Loucy (cell line): ENCODE measurements around the gene SAMD14.

Experiments
- H2AFZ ChIP-seq: fragments of 200-600 bp; sonication (generic); 2 replicates; pipeline ENCODE4 v1.6.0; 2016; ENCODE audit warnings: antibody characterized with exemption, mild to moderate bottlenecking, low read length, moderate library complexity
- H3F3A ChIP-seq: fragments of 200-600 bp; 2 replicates; pipeline ENCODE4 v1.6.0; 2016; ENCODE audit warnings: antibody characterized with exemption, low read depth, mild to moderate bottlenecking
- H3K27me3 ChIP-seq: fragments of 200-600 bp; sonication (generic); 2 replicates; pipeline ENCODE4 v1.6.1; 2014; ENCODE audit warnings: low read length, mild to moderate bottlenecking; ENCODE audit not compliant: insufficient read depth, poor library complexity, severe bottlenecking
- H3K36me3 ChIP-seq: fragments of 200-600 bp; sonication (generic); 2 replicates; pipeline ENCODE4 v1.6.1; 2016; ENCODE audit warnings: low read length; ENCODE audit not compliant: insufficient read depth
- H3K4me1 ChIP-seq: fragments of 200-600 bp; sonication (generic); 2 replicates; pipeline ENCODE4 v1.5.1; 2014; ENCODE audit warnings: low read length, mild to moderate bottlenecking; ENCODE audit not compliant: insufficient read depth, poor library complexity, severe bottlenecking
- H3K4me2 ChIP-seq: fragments of 200-600 bp; sonication (generic); 2 replicates; pipeline ENCODE4 v1.6.0; 2014; ENCODE audit warnings: antibody characterized with exemption, low read length, low read depth, mild to moderate bottlenecking; ENCODE audit not compliant: poor library complexity, severe bottlenecking
- H3K4me3 ChIP-seq: fragments of 200-600 bp; sonication (generic); 2 replicates; pipeline ENCODE4 v1.5.1; 2014; ENCODE audit warnings: low read length, mild to moderate bottlenecking, mixed read lengths; ENCODE audit not compliant: poor library complexity, severe bottlenecking
- H3K79me2 ChIP-seq: fragments of 200-600 bp; sonication (generic); 2 replicates; pipeline ENCODE4 v1.6.1; 2014; ENCODE audit warnings: low read length; ENCODE audit not compliant: insufficient read depth
- H3K9ac ChIP-seq: fragments of 200-600 bp; sonication (generic); 2 replicates; pipeline ENCODE4 v1.6.0; 2014; ENCODE audit warnings: mild to moderate bottlenecking, low read depth, low read length, moderate library complexity; ENCODE audit not compliant: poor library complexity, severe bottlenecking
- H3K9me2 ChIP-seq: fragments of 200-600 bp; sonication (generic); replicated peaks from 2 replicates; pipeline ENCODE4 v1.6.1; 2016; ENCODE audit warnings: low read depth, low read length, mixed read lengths
- H3K9me3 ChIP-seq: fragments of 200-600 bp; sonication (generic); 2 replicates; pipeline ENCODE4 v1.6.1; 2014; ENCODE audit warnings: mild to moderate bottlenecking, antibody characterized with exemption, low read length, low read depth; ENCODE audit not compliant: insufficient read depth
- H4K20me1 ChIP-seq: fragments of 200-600 bp; sonication (generic); 2 replicates; pipeline ENCODE4 v1.6.0; 2014; ENCODE audit warnings: antibody characterized with exemption, low read length, mild to moderate bottlenecking; ENCODE audit not compliant: insufficient read depth, poor library complexity, severe bottlenecking
- CTCF ChIP-seq: fragments of 200-600 bp; sonication (generic); conservative IDR thresholded peaks from 2 replicates; pipeline ENCODE4 v1.5.1; 2014; ENCODE audit warnings: mild to moderate bottlenecking, antibody characterized with exemption, low read length
- EZH2phosphoT487 ChIP-seq: fragments of 200-600 bp; IDR thresholded peaks from 2 replicates; pipeline ENCODE4 v1.6.1; 2018; ENCODE audit warnings: antibody characterized with exemption, mild to moderate bottlenecking, moderate library complexity, borderline replicate concordance

SAMD14 gene

GRCh38 chr17:50094243-50094752, 35.7 kb downstream of the SAMD14 start:
- Histone ChIP-seq H3K9me3 (no peaks in the 10 kb centered on the region), H3K9ac (peak overlapping the region; percentile 61), H3K27me3 (no peaks in the 10 kb centered on the region), H3K9me2 (no peaks in the 10 kb centered on the region), H3K36me3 (no peaks in the 10 kb centered on the region), H2AFZ (peak overlapping the region; percentile 99), H3K4me1 (peaks cover 13% of the 10 kb centered on the region), H3K79me2 (peaks cover 12% of the 10 kb centered on the region; the same call in 1 of the 2 replicates), H3K4me2 (peak overlapping the region; percentile 96), H4K20me1 (no peaks in the 10 kb centered on the region), H3K4me3 (peak overlapping the region; percentile 83), H3F3A (no peaks in the 10 kb centered on the region)
- TF ChIP-seq EZH2phosphoT487 (no peak), CTCF (peak; percentile 83)

- H3K79me2 ChIP-seq = peaks cover 12% of the 10 kb centered on the region; the same call in 1 of the 2 replicates
- H3K4me3 ChIP-seq = no peak overlapping the region
- H4K20me1 ChIP-seq = no peaks in the 10 kb centered on the region
- no peak for TF ChIP-seq CTCF
- TF ChIP-seq EZH2phosphoT487 = no peak
- no peaks in the 10 kb centered on the region for H3K27me3 ChIP-seq
- no peaks in the 10 kb centered on the region for H3K9me3 ChIP-seq
- peaks cover 13% of the 10 kb centered on the region for H3K4me1 ChIP-seq
- H3F3A ChIP-seq = no peaks in the 10 kb centered on the region
- peak overlapping the region; percentile 99 for H2AFZ ChIP-seq
- H3K4me2 ChIP-seq = peak overlapping the region; percentile 96
- no peaks in the 10 kb centered on the region for H3K9me2 ChIP-seq
- peak overlapping the region; percentile 61 for H3K9ac ChIP-seq
- H3K36me3 ChIP-seq = no peaks in the 10 kb centered on the region
These were observed 36.2 kb downstream of the SAMD14 start for GRCh38 chr17:50093807-50094206.

GRCh38 chr17:50093246-50093645, 36.7 kb downstream of the SAMD14 start:
- H3K9me2 ChIP-seq = no peaks in the 10 kb centered on the region
- no peaks in the 10 kb centered on the region for H3F3A ChIP-seq
- H3K27me3 ChIP-seq = no peaks in the 10 kb centered on the region
- no peak overlapping the region for H3K4me2 ChIP-seq
- H2AFZ ChIP-seq = no peak overlapping the region
- no peak overlapping the region for H3K4me3 ChIP-seq
- no peak overlapping the region for H3K9ac ChIP-seq
- no peaks in the 10 kb centered on the region for H3K9me3 ChIP-seq
- H4K20me1 ChIP-seq = no peaks in the 10 kb centered on the region
- H3K79me2 ChIP-seq = peaks cover 12% of the 10 kb centered on the region; the same call in 1 of the 2 replicates
- H3K4me1 ChIP-seq = peaks cover 13% of the 10 kb centered on the region
- TF ChIP-seq CTCF (no peak), EZH2phosphoT487 (no peak)
- no peaks in the 10 kb centered on the region for H3K36me3 ChIP-seq
